Ovary (tissue), 3 donors: ENCODE results near the gene SCN1A.

Experiments used
- EP300 ChIP-seq: sonication (generic); formaldehyde crosslinking; IDR thresholded peaks from one replicate; pipeline ENCODE4 v1.6.1; 2017; ENCODE audit warnings: antibody characterized with exemption
- POLR2A ChIP-seq: fragments of 450-650 bp; IDR thresholded peaks from one replicate; pipeline ENCODE4 v1.6.1; 2017; ENCODE audit warnings: antibody characterized with exemption, mild to moderate bottlenecking, moderate library complexity
- TF ChIP-seq, protein P1 (sequence below), 3 donors: fragments of 450-650 bp in 2 of 3; fragments of 200-600 bp in 1 of 3; IDR thresholded peaks; one replicate each; pipeline versions ENCODE4 v1.5.1 to v1.8.0; 2016 to 2022; ENCODE audit warnings: antibody characterized with exemption in 3 of 3, mild to moderate bottlenecking in 1 of 3
- donor health status: DM: no; HTN: no; CAD: no.

GRCh38 chr2:165969227-165969626 lies 158.6 kb downstream of the SCN1A start:
- TF ChIP-seq, protein P1, sequence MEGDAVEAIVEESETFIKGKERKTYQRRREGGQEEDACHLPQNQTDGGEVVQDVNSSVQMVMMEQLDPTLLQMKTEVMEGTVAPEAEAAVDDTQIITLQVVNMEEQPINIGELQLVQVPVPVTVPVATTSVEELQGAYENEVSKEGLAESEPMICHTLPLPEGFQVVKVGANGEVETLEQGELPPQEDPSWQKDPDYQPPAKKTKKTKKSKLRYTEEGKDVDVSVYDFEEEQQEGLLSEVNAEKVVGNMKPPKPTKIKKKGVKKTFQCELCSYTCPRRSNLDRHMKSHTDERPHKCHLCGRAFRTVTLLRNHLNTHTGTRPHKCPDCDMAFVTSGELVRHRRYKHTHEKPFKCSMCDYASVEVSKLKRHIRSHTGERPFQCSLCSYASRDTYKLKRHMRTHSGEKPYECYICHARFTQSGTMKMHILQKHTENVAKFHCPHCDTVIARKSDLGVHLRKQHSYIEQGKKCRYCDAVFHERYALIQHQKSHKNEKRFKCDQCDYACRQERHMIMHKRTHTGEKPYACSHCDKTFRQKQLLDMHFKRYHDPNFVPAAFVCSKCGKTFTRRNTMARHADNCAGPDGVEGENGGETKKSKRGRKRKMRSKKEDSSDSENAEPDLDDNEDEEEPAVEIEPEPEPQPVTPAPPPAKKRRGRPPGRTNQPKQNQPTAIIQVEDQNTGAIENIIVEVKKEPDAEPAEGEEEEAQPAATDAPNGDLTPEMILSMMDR (IDR thresholded peaks at IDR 0.05) = no peak
- TF ChIP-seq EP300 (no peak), POLR2A (no peak)
